Left ventricle myocardium superior (tissue), 1 donor: Measurements from ENCODE around the gene RIPPLY2. TPM values are rescaled to one million over a fixed set of nuclear protein-coding genes. Genes with fewer than 3 reads are reported as not detected.

Experiments used
- ATAC-seq: fragments of 200-7000 bp; cut with Tn5 transposase; one replicate; pipeline ENCODE4 v1.9.1; 2020; ENCODE audit warnings: mild to moderate bottlenecking, moderate library complexity
- DNase-seq: peaks from one replicate; pipeline ENCODE4 v3.0.0-alpha.2; 2020
- intact Hi-C: fragments of 100-400 bp; cut with micrococcal nuclease; formaldehyde crosslinking; loops from one replicate; pipeline ENCODE4 v1.11.0; 2022
- total RNA-seq: library from RNA; stranded (reverse); fragmentation: NEBNext Ultra II Directional; extraction: Animal tissue kit (Norgen Biotek cat#: 25700); gene quantifications from one replicate; pipeline ENCODE4 v1.2.1, GENCODE V29; 2021
- donor health status: DM: no; HTN: yes; CAD: no; lungs with severe emphysema.

Gene RIPPLY2
- total RNA-seq, 1 donor from 2014 or later: not detected

DNA sequence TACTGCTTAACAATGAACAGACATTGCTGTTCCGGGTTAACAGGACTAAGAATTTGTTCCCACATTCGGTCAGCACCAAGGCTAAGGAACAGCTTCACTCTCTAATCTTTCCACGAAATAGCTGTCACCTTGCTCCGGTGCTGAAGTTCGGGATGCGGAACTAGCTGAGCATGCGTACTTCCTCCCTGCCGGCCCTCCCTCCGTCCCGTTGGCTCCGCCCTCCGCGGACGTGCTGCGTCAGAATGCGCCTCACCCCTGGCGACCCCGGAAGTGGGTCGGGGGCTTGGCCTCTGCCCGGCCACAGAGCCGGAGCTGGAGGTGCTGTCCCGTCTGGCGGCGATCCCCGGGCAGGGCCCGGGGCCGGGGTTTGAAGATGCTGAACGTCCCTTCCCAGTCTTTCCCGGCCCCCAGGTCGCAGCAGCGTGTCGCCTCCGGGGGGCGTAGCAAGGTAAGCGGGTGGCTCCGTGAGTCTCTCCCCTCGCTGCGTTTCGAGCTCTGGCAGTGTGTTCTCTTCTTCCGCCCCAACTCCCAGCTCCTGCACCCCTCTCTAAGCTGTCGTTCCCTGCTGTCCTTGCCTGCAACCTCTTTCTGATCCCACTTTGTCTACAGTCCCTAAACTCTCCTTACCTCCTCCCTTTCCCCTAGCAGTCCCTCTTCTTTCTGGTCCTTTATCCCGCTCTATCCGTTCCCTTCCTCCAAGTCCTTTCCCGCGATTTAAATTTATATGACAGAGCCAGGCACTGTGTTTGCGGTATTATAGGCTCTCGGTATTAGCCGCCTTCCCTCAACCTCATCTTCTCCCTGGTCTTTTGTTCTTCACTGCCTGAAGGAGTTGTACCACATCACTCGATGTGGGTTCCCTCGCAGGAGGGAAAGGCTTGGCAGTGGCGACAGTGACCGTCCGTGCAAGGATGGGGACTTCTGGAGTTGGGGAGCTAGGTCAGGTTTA is 6.5 kb downstream of the RIPPLY2 start, which contains the start of gene CYB5R4:
Gene CYB5R4 (plus strand): TSS at position 280 of the 949 bp plus-strand sequence. CDS start 94 bp downstream, at position 374.
- ATAC-seq: peak; percentile 100
- peak; percentile 96 for DNase-seq
- intact Hi-C loops: no loop called here

DNA sequence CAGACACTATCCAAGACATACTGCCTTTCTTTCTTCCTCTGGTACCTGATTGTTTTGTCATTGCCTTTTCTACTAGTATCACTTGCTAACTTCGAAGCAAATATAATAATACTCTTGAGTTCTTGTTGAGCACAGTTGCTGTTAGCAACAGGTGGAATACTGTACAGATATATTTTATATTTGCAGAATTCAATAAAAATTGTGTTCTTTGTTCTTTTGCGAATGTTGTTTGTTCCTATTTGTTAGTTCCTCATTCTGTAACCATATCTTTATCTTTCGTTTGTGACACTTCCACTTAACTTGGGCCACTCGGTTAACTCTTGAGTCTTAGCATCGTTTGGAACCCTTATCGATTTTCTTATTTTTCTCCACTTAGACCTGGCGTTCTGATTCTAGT is 7.2 kb downstream of the RIPPLY2 start:
- DNase-seq (no peak), ATAC-seq (no peak)
- intact Hi-C loops: no loop called here

DNA sequence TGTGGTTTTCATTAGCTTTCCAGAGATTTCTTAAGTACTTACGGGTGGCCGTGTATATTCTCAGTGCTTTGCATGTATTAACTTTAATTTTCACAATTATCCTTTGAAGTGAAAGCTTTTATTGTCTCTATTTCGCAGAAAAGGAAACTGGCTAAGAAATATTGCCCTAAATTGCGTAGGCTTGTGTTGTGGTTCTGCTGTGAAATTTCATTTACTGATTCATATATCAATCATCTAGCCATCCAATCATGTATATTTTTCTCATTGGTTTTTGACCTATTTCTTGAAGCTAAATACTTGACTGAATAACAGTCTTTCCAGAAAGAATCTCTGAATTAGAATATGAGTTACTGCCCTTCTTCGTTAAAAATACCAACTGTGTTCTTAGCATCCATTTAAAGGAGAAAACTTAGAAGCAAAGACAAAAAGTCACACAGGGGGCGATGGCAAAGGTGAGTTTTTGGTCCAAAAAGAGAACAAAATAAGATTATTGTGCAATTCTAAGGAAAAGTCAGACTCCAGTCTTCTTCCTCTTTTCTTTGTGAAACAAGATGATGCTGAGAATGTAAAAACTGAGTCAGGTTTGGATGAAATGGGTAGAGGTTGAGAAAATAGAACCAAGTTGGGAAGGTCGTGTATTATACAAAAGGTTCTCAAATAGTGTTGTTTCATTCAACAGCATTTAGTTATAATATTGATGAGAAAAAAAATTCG is 7.8 kb downstream of the RIPPLY2 start:
- no peak for DNase-seq
- intact Hi-C loops: no loop called here
- no peak for ATAC-seq

DNA sequence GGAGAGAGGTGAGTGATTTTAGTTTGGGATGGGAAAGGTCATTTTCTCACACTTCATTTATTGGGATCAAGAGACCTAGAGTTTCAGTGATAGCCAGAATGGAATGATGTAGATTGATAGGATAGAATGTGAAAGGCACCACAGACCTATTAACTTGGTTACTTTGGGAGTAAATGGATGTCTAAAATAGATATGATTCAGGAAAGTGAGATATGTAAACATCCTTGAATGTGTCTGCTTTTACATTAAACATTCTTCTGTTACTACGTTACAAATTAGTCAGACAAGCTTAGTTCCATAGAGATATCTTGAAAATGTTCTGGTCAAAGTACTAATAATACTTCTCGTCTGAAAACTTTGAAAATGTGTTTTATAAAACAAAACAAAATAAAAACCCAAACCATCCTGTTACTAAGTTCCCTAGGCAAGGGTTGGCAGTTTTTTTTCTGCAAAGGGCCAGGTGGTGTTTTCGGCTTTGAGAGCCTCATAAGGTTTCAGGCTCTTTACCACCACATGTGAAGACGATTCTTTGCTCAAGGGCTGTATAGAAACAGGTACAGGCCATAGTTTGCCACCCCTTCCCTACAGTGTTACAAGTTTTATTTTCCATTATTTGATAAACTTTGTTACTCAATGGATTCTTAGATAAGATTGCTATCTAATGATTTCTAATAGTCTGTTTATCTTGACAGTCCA is 9.8 kb downstream of the RIPPLY2 start:
- DNase-seq: no peak
- no peak for ATAC-seq
- intact Hi-C loops: no loop called here

DNA sequence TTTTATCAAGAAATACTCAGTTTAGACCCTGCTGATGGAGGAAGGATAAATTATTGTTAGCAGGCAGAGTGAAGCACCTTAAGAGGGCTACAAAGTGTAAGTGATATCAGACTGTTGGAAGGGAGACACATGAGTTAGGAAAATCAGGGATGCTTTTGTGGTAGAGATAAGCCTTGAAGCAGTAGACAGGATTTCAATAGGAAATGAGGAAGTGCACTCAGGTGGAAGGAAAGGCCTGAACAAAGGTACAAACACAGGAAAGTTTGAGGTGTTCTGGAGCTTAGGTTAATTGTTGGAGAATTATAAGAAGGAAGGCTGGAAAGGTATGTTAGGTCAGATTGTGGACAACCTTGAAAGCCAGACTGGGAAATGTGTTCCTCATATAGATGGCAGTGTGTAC is 13.9 kb downstream of the RIPPLY2 start:
- intact Hi-C loops: no loop called here
- DNase-seq (no peak), ATAC-seq (no peak)

DNA sequence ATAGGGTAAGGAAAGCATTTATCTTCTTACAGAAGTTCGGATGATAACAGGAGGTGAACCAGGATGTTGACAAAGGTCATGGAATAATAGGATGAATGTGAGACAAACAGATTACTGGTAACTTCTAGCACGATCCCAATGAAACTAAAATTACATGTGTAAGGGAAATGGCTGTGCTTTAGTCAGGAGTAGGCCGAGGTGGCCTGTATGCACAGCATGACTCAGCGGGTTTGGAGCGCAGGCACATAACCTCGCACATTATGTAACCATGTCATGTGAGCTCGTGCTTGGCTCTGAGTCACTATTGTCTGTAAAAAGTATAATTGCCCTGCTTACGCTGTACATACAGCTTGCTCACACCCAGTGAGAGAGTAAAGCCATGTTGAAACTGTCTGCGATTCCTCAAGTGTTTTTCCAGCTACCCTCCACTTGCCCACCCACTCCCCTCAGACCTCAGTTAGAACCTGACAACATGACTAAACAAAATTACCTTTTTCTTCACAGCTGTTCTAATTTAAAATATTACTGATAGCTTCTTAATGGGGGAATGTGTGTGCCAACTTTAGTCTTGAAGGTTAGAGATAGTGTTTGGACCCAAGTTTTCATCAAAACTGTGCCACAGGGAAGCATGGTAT is 14.5 kb downstream of the RIPPLY2 start:
- ATAC-seq: peak; percentile 54
- intact Hi-C loops: no loop called here
- peak; percentile 29 for DNase-seq

DNA sequence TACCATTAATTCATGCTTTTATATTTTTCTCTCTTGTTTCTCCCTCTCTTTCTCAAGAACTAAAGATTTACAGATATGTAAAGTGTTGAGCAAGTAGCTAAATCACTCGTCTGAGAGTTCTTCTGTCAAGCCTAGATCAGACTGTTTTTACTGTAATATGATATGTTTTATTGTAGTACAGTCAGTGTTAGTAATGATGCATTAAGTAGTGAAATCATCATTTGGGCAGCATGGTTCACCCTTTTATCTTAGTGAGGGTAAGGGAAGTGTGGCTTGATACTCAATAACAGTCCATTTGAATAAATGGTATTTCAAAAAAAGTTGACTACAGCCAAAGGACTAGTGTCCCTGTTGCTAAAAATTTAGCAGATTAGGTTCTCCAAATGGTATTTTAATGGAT is 15.5 kb downstream of the RIPPLY2 start:
- intact Hi-C loops: no loop called here

DNA sequence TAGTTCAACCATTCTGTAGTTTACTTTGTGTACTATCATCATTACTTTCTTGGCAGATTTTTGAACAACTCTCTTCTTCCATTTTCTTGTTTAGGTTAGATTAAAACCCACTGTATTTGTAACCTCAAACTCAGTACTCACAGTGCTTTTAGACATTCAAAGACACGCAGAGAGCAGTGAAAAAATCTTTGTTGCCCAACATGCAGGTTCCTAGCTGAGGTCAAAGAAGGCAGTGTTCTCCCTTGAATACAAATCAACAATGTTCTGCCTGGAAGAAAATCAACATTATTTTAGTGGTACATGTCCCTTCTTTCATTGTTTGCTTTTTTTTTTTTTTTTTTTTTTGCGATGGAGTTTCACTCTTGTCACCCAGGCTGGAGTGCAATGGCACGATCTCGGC is 17.5 kb downstream of the RIPPLY2 start:
- intact Hi-C loops: no loop called here
- no peak for ATAC-seq
- no peak for DNase-seq

More for the DNA sequence above, 15.5 kb downstream of the RIPPLY2 start:
- ATAC-seq (no peak), DNase-seq (no peak)

DNA sequence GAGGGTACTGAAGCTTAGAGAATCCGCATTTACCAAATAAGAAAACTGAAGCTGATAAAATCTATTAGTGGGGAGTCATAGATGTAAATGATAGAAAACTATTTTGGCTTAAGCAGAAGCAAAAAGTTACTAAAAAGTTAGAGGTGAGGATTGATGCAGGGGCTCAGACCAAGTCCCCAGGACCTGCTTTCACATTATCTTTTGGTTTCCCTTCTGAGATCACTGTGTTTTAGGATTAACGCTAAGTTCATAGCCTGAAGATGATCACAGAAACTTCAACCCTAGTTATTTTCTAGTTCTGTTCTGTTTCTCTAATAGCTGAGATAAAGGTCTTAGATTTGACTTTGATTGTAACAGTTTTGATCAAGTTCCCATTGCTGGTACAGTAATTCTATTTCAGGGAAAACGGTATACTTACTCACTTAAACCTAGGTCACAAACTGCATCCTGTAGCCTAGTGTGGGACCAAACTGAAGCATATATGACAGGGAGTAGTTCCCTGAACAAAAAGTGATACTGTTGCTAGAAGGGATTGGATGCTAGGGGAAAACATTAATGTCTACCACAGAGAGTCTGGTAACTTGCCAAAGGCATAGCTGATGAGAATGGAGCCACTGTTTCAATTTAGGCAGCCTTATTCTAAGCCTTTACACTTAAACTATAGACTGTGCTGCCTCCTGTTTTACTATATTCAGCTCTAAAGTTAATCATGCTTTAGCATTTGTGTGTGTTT is 19.4 kb downstream of the RIPPLY2 start:
- ATAC-seq (no peak), DNase-seq (no peak)
- intact Hi-C loops: no loop called here

DNA sequence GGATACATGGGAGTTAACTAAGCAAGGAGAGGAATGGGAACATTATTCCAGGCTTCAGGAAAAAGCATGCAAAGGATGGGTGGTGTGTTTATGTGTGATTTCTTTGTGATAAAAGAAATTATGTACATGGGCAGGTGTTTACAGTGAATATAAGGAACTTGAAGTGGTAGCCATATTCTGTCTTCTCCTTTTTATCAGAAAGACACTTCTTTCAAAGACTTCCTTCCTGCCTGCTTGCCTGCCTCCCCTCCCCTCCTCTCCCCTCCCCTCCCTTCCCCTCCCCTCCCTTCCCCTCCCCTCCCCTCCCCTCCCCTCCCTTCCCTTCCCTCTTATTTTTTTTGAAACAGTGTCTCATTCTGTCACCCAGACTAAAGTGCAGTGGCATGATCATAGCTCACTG is 20.7 kb downstream of the RIPPLY2 start:
- ATAC-seq (no peak), DNase-seq (no peak)
- intact Hi-C loops: no loop called here

DNA sequence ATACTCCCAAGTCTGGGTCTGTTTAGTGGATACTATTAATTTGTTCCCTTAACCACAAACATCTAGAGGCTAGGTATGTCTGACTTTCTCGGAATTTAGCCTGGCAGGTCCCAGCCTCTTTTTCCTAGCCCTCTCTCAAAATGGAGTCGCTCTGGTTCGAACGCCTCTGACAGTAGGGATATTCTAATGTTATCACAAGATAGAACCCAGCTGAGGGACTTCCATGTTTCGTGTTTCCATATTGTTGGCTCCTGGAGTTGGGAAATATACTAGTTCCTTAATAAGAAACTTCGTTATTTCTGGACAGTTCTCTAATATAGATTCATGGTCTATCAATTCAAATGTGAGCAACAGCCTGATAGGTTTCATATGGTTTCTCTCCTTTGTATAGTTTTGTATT is 22.7 kb downstream of the RIPPLY2 start:
- intact Hi-C loops: no loop called here
- no peak for DNase-seq
- ATAC-seq: no peak

DNA sequence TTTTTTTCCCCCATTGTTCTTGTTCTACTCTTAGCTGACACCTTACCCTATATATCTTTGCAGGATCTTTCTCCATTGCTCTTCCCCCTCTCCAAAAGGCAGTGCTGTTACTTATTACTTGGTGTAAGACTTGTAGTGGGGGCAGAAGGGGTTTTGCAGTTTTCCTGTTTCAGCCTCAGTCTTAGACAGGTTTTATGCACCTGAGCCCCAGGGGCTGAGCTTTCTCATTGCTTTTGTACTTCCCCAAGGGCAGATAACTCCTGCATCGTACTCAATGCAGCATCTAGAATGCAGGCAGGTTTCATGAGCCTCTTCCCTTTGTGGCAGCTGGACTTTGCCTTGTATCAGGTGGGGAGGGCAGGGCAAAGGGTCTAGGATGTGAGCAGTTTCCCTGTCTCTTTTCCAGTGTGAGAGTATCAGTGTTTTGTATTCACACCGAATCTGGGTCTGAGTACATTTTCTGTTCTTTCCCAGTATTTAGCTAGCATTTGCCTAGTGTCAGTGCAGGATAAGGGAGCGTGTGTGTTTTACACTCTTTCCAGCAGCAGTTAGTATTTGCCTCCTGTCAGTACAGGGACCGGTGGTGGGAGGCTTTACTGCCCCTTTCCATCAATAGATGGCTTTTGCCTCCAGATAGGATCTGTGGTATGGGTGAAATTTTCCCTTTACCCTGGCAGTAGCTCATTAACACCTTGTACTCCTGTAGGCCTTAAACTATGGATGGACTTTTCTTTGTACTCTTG is 25.9 kb downstream of the RIPPLY2 start:
- DNase-seq: no peak
- no peak for ATAC-seq
- intact Hi-C loops: no loop called here

DNA sequence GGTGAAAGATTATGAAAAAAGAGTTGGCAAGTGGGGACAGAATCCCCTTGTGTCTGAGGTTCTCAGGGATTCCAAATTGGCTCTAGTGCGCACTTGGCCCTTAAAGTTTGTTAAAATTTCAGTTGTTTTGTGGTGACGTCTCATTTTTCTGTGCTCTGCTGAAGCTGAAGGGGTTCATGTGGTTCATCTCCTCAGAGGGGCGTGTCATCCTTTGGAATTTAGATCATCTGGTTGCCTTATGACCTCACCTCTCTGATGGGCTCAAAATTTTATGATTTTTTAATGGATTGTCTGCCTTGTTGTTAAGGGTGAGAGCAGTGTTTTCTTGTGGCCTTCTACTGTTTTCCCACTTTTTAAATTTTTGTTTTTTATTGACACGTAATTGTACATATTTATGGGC is 26.6 kb downstream of the RIPPLY2 start:
- intact Hi-C loops: no loop called here
- ATAC-seq (no peak), DNase-seq (no peak)

DNA sequence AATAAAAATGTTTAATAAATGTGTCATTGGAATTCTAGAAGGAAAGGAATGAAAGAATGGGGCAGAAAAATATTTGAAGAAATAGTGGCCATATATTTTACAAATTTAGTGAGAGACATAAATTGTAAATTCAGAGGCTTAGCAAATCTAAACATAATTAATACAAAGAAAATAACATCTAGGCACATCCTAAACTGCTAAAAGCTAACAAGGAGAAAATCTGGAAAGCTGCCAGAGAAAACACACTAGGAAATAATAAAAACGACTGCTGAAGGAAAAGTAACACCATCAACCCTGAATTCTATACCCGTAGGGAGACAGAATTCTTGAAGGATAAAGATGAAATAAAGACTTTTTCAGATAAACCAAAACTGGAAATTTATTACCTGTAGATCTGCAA is 30.1 kb downstream of the RIPPLY2 start:
- DNase-seq (no peak), ATAC-seq (no peak)
- intact Hi-C loops: no loop called here

DNA sequence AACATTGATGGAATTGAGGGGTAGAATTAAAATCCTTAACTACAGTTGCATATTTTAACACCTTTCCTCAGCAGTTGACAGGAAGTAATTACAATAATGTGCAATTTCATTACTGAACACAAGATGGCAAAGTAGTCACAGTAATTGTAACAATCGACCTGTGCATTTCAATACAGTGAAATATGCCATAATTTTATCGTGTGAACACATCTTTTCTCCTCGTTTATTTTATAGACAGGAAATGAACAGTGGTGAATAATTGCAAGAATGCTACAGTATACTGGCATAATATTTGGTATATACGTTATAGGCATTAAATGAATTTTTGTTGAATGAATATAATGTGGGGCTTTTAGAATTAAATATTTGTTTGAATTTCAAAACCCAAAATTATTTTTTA is 31.4 kb downstream of the RIPPLY2 start:
- peak; percentile 50 for ATAC-seq
- intact Hi-C loops: loop anchor here (2.0 kb wide), 1 partner anchor 336 kb away; no protein-coding TSS in a partner anchor
- no peak for DNase-seq

DNA sequence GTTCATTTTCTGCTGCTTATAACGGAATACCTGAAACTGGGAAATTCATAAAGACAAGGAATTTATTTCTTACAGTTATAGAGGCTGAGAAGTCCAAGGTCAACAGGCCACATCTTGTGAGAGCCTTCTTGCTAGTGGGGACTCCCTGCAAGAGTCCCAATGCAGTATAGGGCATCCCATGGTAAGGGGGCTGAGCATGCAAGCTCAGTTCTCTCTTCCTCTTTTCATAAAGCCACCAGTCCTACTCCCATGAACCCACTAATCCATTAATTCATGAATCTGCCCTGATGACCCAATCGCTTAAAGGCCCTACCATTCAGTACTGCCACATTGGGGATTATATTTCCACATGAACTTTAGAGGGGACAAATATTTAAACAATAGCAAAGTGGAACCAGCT is 32.8 kb downstream of the RIPPLY2 start:
- intact Hi-C loops: loop anchor here (2.0 kb wide), 1 partner anchor 335 kb away; no protein-coding TSS in a partner anchor
- DNase-seq (no peak), ATAC-seq (no peak)

DNA sequence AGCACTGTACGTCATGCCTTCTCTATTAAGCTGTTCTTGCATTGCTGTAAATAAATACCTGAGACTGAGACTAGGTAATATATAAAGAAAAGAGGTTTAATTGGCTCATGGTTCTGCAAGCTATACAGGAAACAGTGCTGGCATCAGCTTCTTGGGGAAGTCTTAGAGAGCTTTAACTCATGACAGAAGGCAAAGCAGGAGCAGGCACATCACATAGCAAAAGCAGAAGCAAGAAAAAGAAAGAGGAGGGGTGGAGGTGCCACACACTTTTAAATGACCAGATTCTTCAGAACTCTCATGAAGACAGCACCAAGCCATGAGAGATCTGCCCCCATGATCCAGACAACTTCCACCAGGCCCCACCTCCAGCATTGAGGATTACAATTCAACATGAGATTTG is 36.5 kb downstream of the RIPPLY2 start:
- intact Hi-C loops: no loop called here
- DNase-seq (no peak), ATAC-seq (no peak)

DNA sequence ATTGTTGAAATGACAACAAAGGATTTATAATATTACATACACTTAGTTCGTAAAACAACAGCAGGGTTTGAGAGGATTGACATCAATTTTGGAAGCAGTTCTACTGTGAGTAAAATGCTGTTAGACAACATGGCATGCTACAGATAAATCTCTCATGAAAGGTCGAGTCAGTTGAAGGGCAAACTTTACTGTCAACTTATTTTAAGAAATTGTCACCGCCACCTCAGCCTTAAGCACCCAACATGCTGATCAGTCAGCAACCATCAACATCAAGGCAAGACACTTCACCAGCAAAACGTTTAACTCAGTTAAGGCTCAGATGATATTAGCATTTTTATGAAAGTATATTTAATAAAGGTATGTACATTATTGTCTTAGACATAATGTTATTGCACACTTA is 37.4 kb downstream of the RIPPLY2 start:
- intact Hi-C loops: no loop called here
- peak; percentile 84 for ATAC-seq
- no peak for DNase-seq
